Loucy (cell line): Measurements from ENCODE around the gene SMCO2.

ENCODE experiments used
- H2AFZ ChIP-seq: fragments of 200-600 bp; sonication (generic); 2 replicates; pipeline ENCODE4 v1.6.0; 2016; ENCODE audit warnings: antibody characterized with exemption, mild to moderate bottlenecking, low read length, moderate library complexity
- H3F3A ChIP-seq: fragments of 200-600 bp; 2 replicates; pipeline ENCODE4 v1.6.0; 2016; ENCODE audit warnings: antibody characterized with exemption, low read depth, mild to moderate bottlenecking
- H3K27me3 ChIP-seq: fragments of 200-600 bp; sonication (generic); 2 replicates; pipeline ENCODE4 v1.6.1; 2014; ENCODE audit warnings: low read length, mild to moderate bottlenecking; ENCODE audit not compliant: insufficient read depth, poor library complexity, severe bottlenecking
- H3K36me3 ChIP-seq: fragments of 200-600 bp; sonication (generic); 2 replicates; pipeline ENCODE4 v1.6.1; 2016; ENCODE audit warnings: low read length; ENCODE audit not compliant: insufficient read depth
- H3K4me1 ChIP-seq: fragments of 200-600 bp; sonication (generic); 2 replicates; pipeline ENCODE4 v1.5.1; 2014; ENCODE audit warnings: low read length, mild to moderate bottlenecking; ENCODE audit not compliant: insufficient read depth, poor library complexity, severe bottlenecking
- H3K4me2 ChIP-seq: fragments of 200-600 bp; sonication (generic); 2 replicates; pipeline ENCODE4 v1.6.0; 2014; ENCODE audit warnings: antibody characterized with exemption, low read length, low read depth, mild to moderate bottlenecking; ENCODE audit not compliant: poor library complexity, severe bottlenecking
- H3K4me3 ChIP-seq: fragments of 200-600 bp; sonication (generic); 2 replicates; pipeline ENCODE4 v1.5.1; 2014; ENCODE audit warnings: low read length, mild to moderate bottlenecking, mixed read lengths; ENCODE audit not compliant: poor library complexity, severe bottlenecking
- H3K79me2 ChIP-seq: fragments of 200-600 bp; sonication (generic); 2 replicates; pipeline ENCODE4 v1.6.1; 2014; ENCODE audit warnings: low read length; ENCODE audit not compliant: insufficient read depth
- H3K9ac ChIP-seq: fragments of 200-600 bp; sonication (generic); 2 replicates; pipeline ENCODE4 v1.6.0; 2014; ENCODE audit warnings: mild to moderate bottlenecking, low read depth, low read length, moderate library complexity; ENCODE audit not compliant: poor library complexity, severe bottlenecking
- H3K9me2 ChIP-seq: fragments of 200-600 bp; sonication (generic); replicated peaks from 2 replicates; pipeline ENCODE4 v1.6.1; 2016; ENCODE audit warnings: low read depth, low read length, mixed read lengths
- H3K9me3 ChIP-seq: fragments of 200-600 bp; sonication (generic); 2 replicates; pipeline ENCODE4 v1.6.1; 2014; ENCODE audit warnings: mild to moderate bottlenecking, antibody characterized with exemption, low read length, low read depth; ENCODE audit not compliant: insufficient read depth
- H4K20me1 ChIP-seq: fragments of 200-600 bp; sonication (generic); 2 replicates; pipeline ENCODE4 v1.6.0; 2014; ENCODE audit warnings: antibody characterized with exemption, low read length, mild to moderate bottlenecking; ENCODE audit not compliant: insufficient read depth, poor library complexity, severe bottlenecking
- CTCF ChIP-seq: fragments of 200-600 bp; sonication (generic); conservative IDR thresholded peaks from 2 replicates; pipeline ENCODE4 v1.5.1; 2014; ENCODE audit warnings: mild to moderate bottlenecking, antibody characterized with exemption, low read length
- EZH2phosphoT487 ChIP-seq: fragments of 200-600 bp; IDR thresholded peaks from 2 replicates; pipeline ENCODE4 v1.6.1; 2018; ENCODE audit warnings: antibody characterized with exemption, mild to moderate bottlenecking, moderate library complexity, borderline replicate concordance

The SMCO2 gene

GRCh38 chr12:27505109-27505508 lies 58.6 kb downstream of the SMCO2 start:
- no peaks in the 10 kb centered on the region for H3K79me2 ChIP-seq
- no peak overlapping the region for H2AFZ ChIP-seq
- TF ChIP-seq EZH2phosphoT487 (no peak), CTCF (no peak)
- H3K4me2 ChIP-seq = no peak overlapping the region
- no peaks in the 10 kb centered on the region for H3K9me3 ChIP-seq
- no peaks in the 10 kb centered on the region for H3K27me3 ChIP-seq
- H3K9ac ChIP-seq = no peak overlapping the region
- no peaks in the 10 kb centered on the region for H4K20me1 ChIP-seq
- H3K36me3 ChIP-seq = no peaks in the 10 kb centered on the region
- H3K4me1 ChIP-seq = peaks cover 3% of the 10 kb centered on the region
- no peak overlapping the region for H3K4me3 ChIP-seq
- H3K9me2 ChIP-seq = no peaks in the 10 kb centered on the region
- no peaks in the 10 kb centered on the region for H3F3A ChIP-seq

- Histone ChIP-seq H3F3A (no peaks in the 10 kb centered on the region), H3K79me2 (no peaks in the 10 kb centered on the region), H3K4me2 (no peak overlapping the region), H3K4me1 (peaks cover 3% of the 10 kb centered on the region), H3K27me3 (no peaks in the 10 kb centered on the region), H3K9me2 (no peaks in the 10 kb centered on the region), H4K20me1 (no peaks in the 10 kb centered on the region), H3K4me3 (no peak overlapping the region), H3K36me3 (no peaks in the 10 kb centered on the region), H3K9me3 (no peaks in the 10 kb centered on the region), H3K9ac (no peak overlapping the region), H2AFZ (no peak overlapping the region)
- TF ChIP-seq EZH2phosphoT487 = no peak
- TF ChIP-seq CTCF = no peak
Measured at GRCh38 chr12:27505761-27506160, 59.2 kb downstream of the SMCO2 start.

GRCh38 chr12:27506645-27507189 lies 60.2 kb downstream of the SMCO2 start:
- Histone ChIP-seq H2AFZ (no peak overlapping the region), H3K27me3 (no peaks in the 10 kb centered on the region)

More at GRCh38 chr12:27506645-27507189, 60.2 kb downstream of the SMCO2 start:
- TF ChIP-seq EZH2phosphoT487 (no peak), CTCF (no peak)
- no peaks in the 10 kb centered on the region for H3K79me2 ChIP-seq
- H4K20me1 ChIP-seq = no peaks in the 10 kb centered on the region
- H3K9me2 ChIP-seq = no peaks in the 10 kb centered on the region
- H3F3A ChIP-seq = no peaks in the 10 kb centered on the region
- H3K9me3 ChIP-seq = no peaks in the 10 kb centered on the region
- no peak overlapping the region for H3K4me3 ChIP-seq
- H3K4me2 ChIP-seq = no peak overlapping the region
- no peak overlapping the region for H3K9ac ChIP-seq
- no peaks in the 10 kb centered on the region for H3K36me3 ChIP-seq
- H3K4me1 ChIP-seq = peaks cover 3% of the 10 kb centered on the region
